Right atrium auricular region (tissue), 2 donors: ENCODE data around the gene DTHD1. TPM values are rescaled to one million over a fixed set of nuclear protein-coding genes. Genes with fewer than 3 reads are reported as not detected.

Experiments used
- DNase-seq: peaks from one replicate; pipeline ENCODE4 v3.0.0-alpha.2; 2019; ENCODE audit warnings: low spot score
- H3K27ac ChIP-seq, 2 donors: fragments of 200-600 bp; sonication (generic); 1 replicate in 1 of 2; 2 replicates in 1 of 2; pipeline ENCODE4 v1.5.1; 2016 to 2019
- H3K27me3 ChIP-seq, 2 donors: fragments of 200-600 bp; sonication (generic); one replicate each; pipeline versions ENCODE4 v1.5.1 to v1.6.0; 2017 to 2019
- H3K36me3 ChIP-seq: fragments of 200-600 bp; sonication (generic); one replicate; pipeline ENCODE4 v1.5.1; 2016
- H3K4me1 ChIP-seq, 2 donors: fragments of 200-600 bp; sonication (generic); one replicate each; pipeline versions ENCODE4 v1.5.1 to v1.6.0; 2017 to 2019
- H3K4me3 ChIP-seq, 2 donors: fragments of 200-600 bp; sonication (generic); 1 replicate in 1 of 2; 2 replicates in 1 of 2; pipeline ENCODE4 v1.5.1; 2017 to 2019; ENCODE audit warnings: mild to moderate bottlenecking in 1 of 2, moderate library complexity in 1 of 2
- H3K9me3 ChIP-seq, 2 donors: fragments of 200-600 bp; sonication (generic); one replicate each; pipeline ENCODE4 v1.5.1; 2019
- CTCF ChIP-seq, 2 donors: fragments of 200-600 bp; sonication (generic); IDR thresholded peaks; one replicate each; pipeline ENCODE4 v1.5.1; 2019; ENCODE audit warnings: antibody characterized with exemption in 2 of 2
- total RNA-seq, 2 donors: library from RNA; depleted of rRNA; stranded (reverse); fragments of >200 nt; gene quantifications; one replicate each; pipeline ENCODE4 v1.1.0, GENCODE V29; 2016

DTHD1 gene
- total RNA-seq, 2 donors from 2014 or later: 0.16 TPM; not detected in 1

GRCh38 chr4:36277533-36277932 lies 3.9 kb upstream of the DTHD1 start:
- no peak for DNase-seq
- Histone ChIP-seq H3K4me3 (no peak overlapping the region), H3K27ac (no peak overlapping the region), H3K27me3 (no peaks in the 10 kb centered on the region), H3K36me3 (no peaks in the 10 kb centered on the region), H3K9me3 (no peaks in the 10 kb centered on the region), H3K4me1 (no peaks in the 10 kb centered on the region)
- no peak for TF ChIP-seq CTCF (IDR thresholded peaks at IDR 0.05)

GRCh38 chr4:36278789-36279188 lies 2.6 kb upstream of the DTHD1 start:
- no peak for DNase-seq
- no peak for TF ChIP-seq CTCF (IDR thresholded peaks at IDR 0.05)
- Histone ChIP-seq H3K4me1 (no peaks in the 10 kb centered on the region), H3K4me3 (no peak overlapping the region), H3K9me3 (no peaks in the 10 kb centered on the region), H3K36me3 (no peaks in the 10 kb centered on the region), H3K27me3 (no peaks in the 10 kb centered on the region), H3K27ac (no peak overlapping the region)

- no peaks in the 10 kb centered on the region for H3K36me3 ChIP-seq
- H3K4me3 ChIP-seq: no peak overlapping the region
- no peaks in the 10 kb centered on the region for H3K27me3 ChIP-seq
- no peaks in the 10 kb centered on the region for H3K4me1 ChIP-seq
- H3K9me3 ChIP-seq: no peaks in the 10 kb centered on the region
- H3K27ac ChIP-seq: no peak overlapping the region
- TF ChIP-seq CTCF (IDR thresholded peaks at IDR 0.05): no peak
- no peak for DNase-seq
Measured at GRCh38 chr4:36280555-36280954, 861 bp upstream of the DTHD1 start.

GRCh38 chr4:36282503-36283030 lies 1.2 kb downstream of the DTHD1 start:
- no peaks in the 10 kb centered on the region for H3K27me3 ChIP-seq
- DNase-seq: no peak
- H3K4me3 ChIP-seq: no peak overlapping the region
- no peaks in the 10 kb centered on the region for H3K36me3 ChIP-seq
- no peaks in the 10 kb centered on the region for H3K4me1 ChIP-seq
- no peak overlapping the region for H3K27ac ChIP-seq
- no peaks in the 10 kb centered on the region for H3K9me3 ChIP-seq
- no peak for TF ChIP-seq CTCF (IDR thresholded peaks at IDR 0.05)

GRCh38 chr4:36283912-36284465 lies 2.6 kb downstream of the DTHD1 start:
- no peak for TF ChIP-seq CTCF (IDR thresholded peaks at IDR 0.05)
- DNase-seq: no peak
- H3K4me1 ChIP-seq: no peaks in the 10 kb centered on the region
- no peak overlapping the region for H3K27ac ChIP-seq
- H3K36me3 ChIP-seq: no peaks in the 10 kb centered on the region
- no peaks in the 10 kb centered on the region for H3K27me3 ChIP-seq
- no peaks in the 10 kb centered on the region for H3K9me3 ChIP-seq
- H3K4me3 ChIP-seq: no peak overlapping the region
